SJSA1 (cell line): ENCODE data around the gene PAPOLB. TPM values are rescaled to one million over a fixed set of nuclear protein-coding genes. Genes with fewer than 3 reads are reported as not detected.

Experiments
- DNase-seq, 2 experiments: peaks; one replicate each; pipeline ENCODE4 v3.0.0-alpha.2; 2015 to 2020; ENCODE audit warnings: low spot score in 2 of 2, low read depth in 1 of 2
- H3K27ac ChIP-seq: fragments of 250-450 bp; sonication (Bioruptor Pico); 2 replicates; pipeline ENCODE4 v1.5.1; 2020; ENCODE audit warnings: mild to moderate bottlenecking, moderate library complexity
- H3K27me3 ChIP-seq: fragments of 250-450 bp; sonication (Bioruptor Pico); replicated peaks from 2 replicates; pipeline ENCODE4 v1.5.1; 2020; ENCODE audit warnings: mild to moderate bottlenecking, moderate library complexity
- H3K36me3 ChIP-seq: fragments of 250-450 bp; sonication (Bioruptor Pico); 2 replicates; pipeline ENCODE4 v1.5.1; 2020; ENCODE audit warnings: mild to moderate bottlenecking
- H3K4me1 ChIP-seq: fragments of 250-450 bp; sonication (Bioruptor Pico); replicated peaks from 2 replicates; pipeline ENCODE4 v1.6.1; 2021; ENCODE audit warnings: mild to moderate bottlenecking
- H3K4me3 ChIP-seq: fragments of 250-450 bp; sonication (Bioruptor Pico); 2 replicates; pipeline ENCODE4 v1.5.1; 2020; ENCODE audit warnings: mild to moderate bottlenecking
- H3K9me3 ChIP-seq: fragments of 250-450 bp; sonication (Bioruptor Pico); replicated peaks from 2 replicates; pipeline ENCODE4 v1.5.1; 2020; ENCODE audit warnings: mild to moderate bottlenecking
- total RNA-seq: library from RNA; depleted of rRNA; stranded (reverse); fragments of >200 nt; shearing (Covaris generic); gene quantifications from 2 replicates; pipeline ENCODE4 v1.2.3, GENCODE V29; 2014

Gene PAPOLB
- total RNA-seq, 1 experiment from 2014 or later, result not detected

- Histone ChIP-seq H3K4me3 (no peak overlapping the region), H3K27ac (no peak overlapping the region), H3K36me3 (no peaks in the 10 kb centered on the region), H3K9me3 (no peaks in the 10 kb centered on the region), H3K27me3 (peaks cover 10% of the 10 kb centered on the region; the same call in 1 of the 2 replicates), H3K4me1 (no peaks in the 10 kb centered on the region)
- no peak for DNase-seq
These were observed 19.3 kb downstream of the PAPOLB start for GRCh38 chr7:4842319-4843064.

- Histone ChIP-seq H3K36me3 (no peaks in the 10 kb centered on the region), H3K9me3 (no peaks in the 10 kb centered on the region), H3K4me3 (no peak overlapping the region), H3K27me3 (peaks cover 10% of the 10 kb centered on the region; the same call in 1 of the 2 replicates), H3K4me1 (no peaks in the 10 kb centered on the region), H3K27ac (no peak overlapping the region)
- no peak for DNase-seq
These were observed 20.0 kb downstream of the PAPOLB start for GRCh38 chr7:4841836-4842235.

GRCh38 chr7:4841007-4841784, 20.6 kb downstream of the PAPOLB start:
- H3K4me1 ChIP-seq, result no peaks in the 10 kb centered on the region
- H3K9me3 ChIP-seq, result no peaks in the 10 kb centered on the region
- DNase-seq, result no peak
- H3K27me3 ChIP-seq, result peaks cover 10% of the 10 kb centered on the region; the same call in 1 of the 2 replicates
- H3K4me3 ChIP-seq, result no peak overlapping the region
- no peaks in the 10 kb centered on the region for H3K36me3 ChIP-seq
- no peak overlapping the region for H3K27ac ChIP-seq

GRCh38 chr7:4840079-4840501, 21.7 kb downstream of the PAPOLB start:
- Histone ChIP-seq H3K4me1 (no peaks in the 10 kb centered on the region), H3K4me3 (no peak overlapping the region), H3K27ac (no peak overlapping the region), H3K9me3 (no peaks in the 10 kb centered on the region), H3K36me3 (no peaks in the 10 kb centered on the region), H3K27me3 (peaks cover 6% of the 10 kb centered on the region; the same call in 1 of the 2 replicates)
- no peak for DNase-seq

GRCh38 chr7:4838626-4839334, 23.1 kb downstream of the PAPOLB start:
- Histone ChIP-seq H3K27ac (no peak overlapping the region), H3K9me3 (no peaks in the 10 kb centered on the region), H3K4me3 (no peak overlapping the region), H3K36me3 (no peaks in the 10 kb centered on the region), H3K27me3 (peaks cover 6% of the 10 kb centered on the region; the same call in 1 of the 2 replicates), H3K4me1 (no peaks in the 10 kb centered on the region)
- DNase-seq, result no peak

- H3K27ac ChIP-seq, result no peak overlapping the region
- no peak overlapping the region for H3K4me3 ChIP-seq
These were observed 23.8 kb downstream of the PAPOLB start for GRCh38 chr7:4837803-4838625.

GRCh38 chr7:4837041-4837802, 24.6 kb downstream of the PAPOLB start:
- peaks cover 6% of the 10 kb centered on the region; the same call in 1 of the 2 replicates for H3K27me3 ChIP-seq
- H3K4me3 ChIP-seq, result no peak overlapping the region
- no peaks in the 10 kb centered on the region for H3K4me1 ChIP-seq
- H3K36me3 ChIP-seq, result no peaks in the 10 kb centered on the region
- no peaks in the 10 kb centered on the region for H3K9me3 ChIP-seq
- peak in 1 of 2 experiments; percentile 46 for DNase-seq
- H3K27ac ChIP-seq, result no peak overlapping the region

More at GRCh38 chr7:4837803-4838625, 23.8 kb downstream of the PAPOLB start:
- Histone ChIP-seq H3K27me3 (peaks cover 6% of the 10 kb centered on the region; the same call in 1 of the 2 replicates), H3K36me3 (no peaks in the 10 kb centered on the region), H3K9me3 (no peaks in the 10 kb centered on the region), H3K4me1 (no peaks in the 10 kb centered on the region)
- peak in 1 of 2 experiments; percentile 43 for DNase-seq

- Histone ChIP-seq H3K27me3 (peaks cover 9% of the 10 kb centered on the region; the same call in 1 of the 2 replicates), H3K27ac (no peak overlapping the region), H3K36me3 (no peaks in the 10 kb centered on the region), H3K4me3 (no peak overlapping the region), H3K4me1 (no peaks in the 10 kb centered on the region), H3K9me3 (no peaks in the 10 kb centered on the region)
- DNase-seq, result peak in 1 of 2 experiments; percentile 48
These were observed 25.6 kb downstream of the PAPOLB start for GRCh38 chr7:4836206-4836661.

- H3K9me3 ChIP-seq, result no peaks in the 10 kb centered on the region
- H3K27ac ChIP-seq, result no peak overlapping the region
- H3K36me3 ChIP-seq, result no peaks in the 10 kb centered on the region
- no peaks in the 10 kb centered on the region for H3K4me1 ChIP-seq
- H3K27me3 ChIP-seq, result peaks cover 9% of the 10 kb centered on the region; the same call in 1 of the 2 replicates
- H3K4me3 ChIP-seq, result no peak overlapping the region
- DNase-seq, result peak in 1 of 2 experiments; percentile 41
These were observed 26.2 kb downstream of the PAPOLB start for GRCh38 chr7:4835398-4836205.

GRCh38 chr7:4834601-4835397, 27.0 kb downstream of the PAPOLB start:
- no peaks in the 10 kb centered on the region for H3K36me3 ChIP-seq
- no peak overlapping the region for H3K4me3 ChIP-seq
- peaks cover 9% of the 10 kb centered on the region; the same call in 1 of the 2 replicates for H3K27me3 ChIP-seq
- H3K4me1 ChIP-seq, result no peaks in the 10 kb centered on the region
- no peak overlapping the region for H3K27ac ChIP-seq
- DNase-seq, result peak in 1 of 2 experiments; percentile 43
- H3K9me3 ChIP-seq, result 0 out of 2 replicates have a peak, but pooled peaks cover 3% of the 10 kb centered on the region
